Measurements from ENCODE around the gene TRIM66.

The TRIM66 gene

DNA sequence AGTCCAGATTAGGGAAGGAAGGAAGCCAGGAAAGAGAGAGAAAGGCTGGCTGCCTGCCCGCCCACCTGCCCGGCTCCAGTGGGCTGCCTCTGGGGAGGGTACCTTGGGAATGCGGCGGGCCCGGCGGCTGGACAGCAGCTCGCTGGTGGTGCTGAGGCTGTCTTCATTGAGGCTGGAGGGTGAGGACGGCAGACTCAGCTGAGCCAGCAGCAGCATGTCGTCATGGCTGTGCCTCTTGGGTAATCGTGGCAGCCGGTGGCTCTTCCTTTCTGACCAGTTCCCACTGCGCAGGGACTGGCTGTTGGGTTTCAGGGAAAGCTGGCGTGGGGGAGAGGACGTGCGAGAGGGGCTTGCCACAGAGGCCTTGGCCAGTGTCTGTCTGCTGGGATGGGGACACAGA, 33.0 kb upstream of the TRIM66 start:
- no peak for DNase-seq (ENCODE audit: low read depth)

DNA sequence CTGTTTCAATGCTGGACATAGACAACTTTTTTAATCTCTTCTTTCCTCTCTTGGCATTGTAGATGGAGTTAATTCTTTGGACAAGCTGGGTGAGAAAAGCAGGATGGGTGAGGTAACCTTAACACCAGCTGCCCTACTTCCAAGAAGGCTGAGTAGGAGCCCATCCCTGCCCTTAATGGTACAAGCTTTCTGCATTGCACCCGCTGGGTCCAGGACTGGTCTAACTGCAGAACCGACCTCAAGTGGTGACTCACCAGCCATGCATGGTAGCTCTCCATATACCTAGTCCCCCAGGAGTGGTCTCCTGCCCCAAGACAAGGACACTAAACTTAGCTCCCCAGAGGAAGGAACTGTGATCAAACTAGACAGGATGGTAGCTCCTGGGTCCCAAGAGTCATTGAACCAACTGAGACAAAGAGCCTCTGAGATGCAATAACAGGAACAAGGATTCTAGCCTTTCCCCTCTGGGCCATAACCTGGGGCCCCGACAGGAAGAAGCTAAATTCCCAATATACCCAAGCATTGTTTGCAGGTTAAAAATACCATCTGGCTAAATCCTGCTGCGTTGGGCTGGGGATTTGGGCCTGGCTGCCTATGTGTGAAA, 32.3 kb upstream of the TRIM66 start:
- DNase-seq (ENCODE audit: low read depth): no peak

DNA sequence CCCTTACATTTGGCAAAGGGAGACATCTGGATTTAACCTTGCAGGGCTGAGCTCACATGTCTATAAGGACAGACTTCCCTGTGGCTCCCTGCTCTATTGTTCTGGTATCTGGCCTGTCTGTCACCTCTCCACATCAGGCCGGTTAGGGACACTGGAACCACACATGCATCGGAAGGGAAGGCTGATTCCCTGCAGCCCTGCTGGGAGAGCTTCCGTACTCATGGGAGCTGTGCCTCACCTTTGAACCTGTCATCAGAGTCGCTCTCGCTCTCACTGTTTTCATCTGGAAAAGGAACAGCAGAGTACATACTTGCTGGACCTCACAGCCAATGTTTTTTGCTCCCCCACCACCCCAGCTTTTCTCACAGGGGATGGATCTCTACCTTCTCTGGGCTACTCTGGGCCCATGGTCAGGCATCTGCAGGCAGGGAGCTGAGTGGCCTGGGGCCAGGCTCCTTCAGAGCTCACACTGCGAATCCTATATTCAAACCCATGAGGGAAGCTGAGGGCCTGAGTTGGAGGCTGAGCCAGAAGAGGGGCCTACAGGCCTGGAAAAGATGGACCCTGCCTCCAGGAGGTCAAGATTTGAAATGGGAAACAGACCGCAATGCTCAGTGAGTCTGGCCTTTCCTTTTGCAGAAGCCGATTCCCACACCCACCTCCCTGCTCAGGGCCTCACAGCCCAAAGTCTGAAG, 31.4 kb upstream of the TRIM66 start:
- no peak for DNase-seq (ENCODE audit: low read depth)

DNA sequence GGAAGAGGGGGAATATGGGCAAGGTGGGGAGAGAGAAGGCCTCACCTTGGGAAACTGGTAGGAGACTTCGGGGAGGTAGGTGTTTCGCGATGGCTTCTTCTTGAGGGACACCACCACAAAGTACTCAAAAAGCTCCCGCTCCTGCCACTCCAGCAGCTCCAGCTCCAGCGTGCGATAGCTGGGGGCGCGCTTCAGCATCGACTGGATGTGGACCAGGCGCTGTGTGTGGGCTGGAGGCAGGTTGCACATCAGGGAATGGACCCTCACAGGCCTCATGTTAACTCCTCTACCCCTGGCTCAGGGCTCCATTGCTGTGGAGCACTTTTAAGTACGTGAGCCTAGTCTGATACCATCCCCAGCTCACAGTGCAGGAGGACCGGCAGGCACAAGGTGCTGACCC, 30.0 kb upstream of the TRIM66 start:
- no peak for DNase-seq (ENCODE audit: low read depth)

DNA sequence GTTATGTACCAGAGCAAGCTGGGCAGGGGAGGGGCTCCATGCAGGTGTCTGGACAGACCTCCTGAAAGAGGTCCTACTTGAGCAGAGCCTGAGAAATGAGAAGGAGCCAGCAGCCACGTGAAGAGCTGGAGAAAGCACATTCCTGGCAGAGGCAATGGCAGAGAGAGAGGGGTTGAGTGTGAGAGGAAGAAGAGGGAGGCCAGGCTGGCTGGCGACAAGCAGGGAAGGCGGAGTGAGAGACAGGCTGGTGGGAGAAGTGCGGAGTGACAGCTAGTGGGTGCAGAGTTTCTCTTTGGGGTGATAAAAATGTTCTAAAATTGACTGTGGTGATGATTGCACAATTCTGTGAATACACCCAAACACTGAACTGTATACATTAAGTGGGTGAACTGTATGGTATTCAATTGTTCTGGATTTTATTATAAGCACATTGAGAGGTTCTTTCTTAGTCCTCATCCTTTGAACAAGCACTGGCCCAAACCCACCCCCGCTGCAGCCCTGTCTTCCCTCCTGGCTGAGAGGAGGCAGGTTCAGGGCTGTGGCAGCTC, 29.5 kb upstream of the TRIM66 start:
- DNase-seq (ENCODE audit: low read depth): no peak

DNA sequence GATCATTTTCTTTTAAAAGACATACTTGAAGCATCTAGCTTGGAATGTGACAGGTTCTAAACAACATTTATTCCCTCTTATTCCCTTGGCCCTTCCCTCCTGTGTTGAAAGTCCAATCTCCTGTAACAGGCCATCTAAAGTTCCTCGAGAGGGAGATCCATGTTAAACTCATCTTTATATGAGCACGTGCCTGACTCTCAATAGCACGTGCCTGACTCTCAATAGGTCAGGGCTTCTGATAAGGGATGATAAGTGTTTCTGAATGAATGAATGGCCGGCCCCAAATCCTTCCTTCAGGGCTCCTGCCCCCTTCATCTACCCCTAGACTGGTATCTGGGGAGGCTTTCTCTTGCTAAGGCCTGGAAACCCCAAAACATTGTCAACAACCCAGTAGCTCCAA, 27.3 kb upstream of the TRIM66 start:
- no peak for DNase-seq (ENCODE audit: low read depth)

DNA sequence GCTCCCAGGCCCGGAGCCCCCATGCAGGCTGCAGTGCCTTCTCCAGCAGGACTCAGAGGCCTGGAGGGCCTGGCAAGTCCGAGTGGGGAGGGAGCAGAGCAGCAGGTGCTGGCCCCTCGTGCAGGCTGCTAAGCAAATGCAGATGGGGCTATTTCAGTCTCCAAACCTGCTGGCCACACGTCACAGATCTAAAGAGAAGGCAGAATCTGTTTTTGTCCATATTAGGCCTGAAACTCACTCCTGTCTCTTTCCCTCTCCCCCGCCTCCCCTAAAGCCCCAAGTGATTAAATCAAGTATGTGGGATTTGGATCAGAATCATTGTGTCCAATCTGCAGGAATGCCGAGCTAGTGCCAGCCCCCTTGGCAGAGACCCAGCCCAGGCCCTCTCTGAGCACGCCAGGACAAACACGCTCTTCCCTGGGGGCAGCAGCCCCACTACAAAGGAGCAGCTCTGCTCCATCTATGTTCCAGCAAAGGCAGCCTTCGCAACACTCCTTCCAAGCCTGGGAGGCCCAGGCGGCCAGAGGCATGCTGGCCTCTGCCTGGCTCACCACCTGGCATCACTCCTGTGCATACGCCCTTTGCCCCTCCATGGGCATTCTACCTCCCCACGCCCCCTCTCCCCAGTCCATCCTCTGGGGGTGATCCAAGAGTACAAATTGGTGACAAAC, 26.7 kb upstream of the TRIM66 start:
- no peak for DNase-seq (ENCODE audit: low read depth)

DNA sequence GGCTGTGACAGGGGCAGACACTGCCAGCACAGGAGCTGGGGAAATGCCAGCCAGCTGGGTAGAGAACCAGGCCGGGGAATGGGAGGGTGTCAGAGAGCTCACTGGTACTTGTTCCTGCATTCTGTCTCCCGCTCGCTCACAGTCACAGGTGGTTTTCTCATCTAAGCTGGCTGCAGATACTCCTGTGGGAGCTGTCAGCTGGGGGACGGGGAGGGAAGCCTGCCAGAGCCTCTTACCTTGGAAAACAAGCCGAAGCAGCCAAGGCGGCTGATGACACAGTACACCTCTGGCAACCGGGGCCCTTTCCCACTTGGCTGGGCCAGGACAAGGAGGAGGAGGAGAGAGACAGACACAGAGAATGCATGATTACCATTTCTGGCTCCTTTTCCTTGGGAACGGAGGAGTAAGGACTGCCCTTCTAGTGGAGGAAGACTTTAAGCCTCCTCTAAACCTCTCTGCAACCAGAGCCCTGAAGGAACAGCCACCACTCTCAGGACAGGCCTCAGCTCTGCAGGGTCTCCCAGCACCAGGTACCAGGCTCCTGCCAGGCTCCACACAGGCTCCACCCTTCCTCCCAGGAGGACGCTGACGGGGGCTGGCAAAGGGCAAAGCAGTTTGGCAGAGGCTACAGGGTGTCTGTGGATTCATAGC, 25.2 kb upstream of the TRIM66 start:
- no peak for DNase-seq (ENCODE audit: low read depth)

DNA sequence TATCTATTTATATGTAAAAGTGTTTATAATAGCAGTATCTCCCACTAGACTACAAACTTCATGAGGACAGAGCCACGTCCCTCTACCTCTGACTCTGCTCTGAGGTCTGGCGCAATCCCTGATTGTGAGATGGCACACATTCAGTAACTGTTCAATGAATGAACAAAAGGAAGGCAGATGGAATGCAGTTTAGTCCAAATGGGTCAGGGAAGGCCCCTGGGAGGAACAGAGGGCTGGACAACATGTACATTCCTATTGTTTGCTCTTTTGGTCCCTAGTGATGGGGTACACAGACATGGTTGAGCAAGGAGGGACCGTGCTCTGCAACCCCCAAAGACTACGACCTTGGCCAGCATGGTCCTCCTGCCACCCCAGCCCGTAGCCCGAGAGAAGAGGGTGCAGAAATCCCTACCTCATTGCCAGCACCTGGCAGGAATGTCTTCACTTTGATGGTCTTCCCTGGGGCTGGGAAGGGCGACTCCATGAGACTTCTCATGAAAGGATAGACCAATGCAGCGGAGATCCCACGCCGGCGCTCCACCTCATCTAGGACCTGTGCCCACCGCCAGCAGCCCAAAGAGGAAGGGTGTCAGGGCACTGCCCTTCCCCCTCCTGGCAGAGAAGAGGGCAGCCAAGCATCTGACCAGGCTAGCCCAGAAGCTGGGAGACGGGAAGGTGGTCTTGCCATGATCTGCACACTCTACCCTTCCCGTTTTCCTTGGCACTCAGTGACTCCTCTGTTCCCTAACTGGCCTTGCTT, 24.4 kb upstream of the TRIM66 start:
- no peak for DNase-seq (ENCODE audit: low read depth)

DNA sequence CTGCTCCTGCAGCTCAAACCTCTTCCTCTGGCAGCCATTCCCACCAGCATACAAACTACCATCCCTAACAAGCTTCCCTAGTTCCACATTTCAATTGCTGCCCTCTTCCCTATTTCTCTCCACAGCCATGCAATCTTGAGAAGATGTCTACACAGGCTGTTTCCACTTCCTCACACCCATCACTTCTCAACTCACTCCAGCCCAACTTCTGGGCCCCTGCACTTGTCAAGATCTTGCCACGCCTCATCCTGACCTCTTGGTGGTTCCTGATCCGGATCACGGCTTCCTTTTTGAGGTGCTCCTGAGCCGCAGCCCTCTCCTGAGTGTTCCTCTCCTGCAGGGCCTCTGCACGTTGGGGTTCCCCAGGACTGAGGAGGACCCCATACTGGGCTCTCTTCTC, 22.7 kb upstream of the TRIM66 start:
- no peak for DNase-seq (ENCODE audit: low read depth)

DNA sequence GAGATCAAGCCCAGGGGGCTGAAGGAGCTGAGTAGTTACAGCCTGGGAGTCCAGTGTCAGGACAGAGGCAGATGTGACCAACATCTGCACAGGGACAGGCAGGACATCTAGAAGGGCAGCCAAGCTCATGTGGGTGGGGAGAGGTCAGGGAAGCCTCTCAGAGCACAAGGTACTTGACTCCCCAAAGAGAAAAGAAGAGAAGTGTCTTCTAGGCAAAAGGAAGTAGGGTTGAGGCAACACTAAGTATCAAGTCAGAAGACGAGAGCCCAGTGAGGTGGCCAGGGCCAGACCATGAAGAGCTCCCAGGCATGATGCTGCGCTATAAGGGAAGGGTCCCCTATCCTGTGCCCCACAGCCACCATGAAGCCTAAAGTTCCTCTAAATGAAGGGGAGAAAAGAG, 21.7 kb upstream of the TRIM66 start:
- DNase-seq (ENCODE audit: low read depth): no peak

DNA sequence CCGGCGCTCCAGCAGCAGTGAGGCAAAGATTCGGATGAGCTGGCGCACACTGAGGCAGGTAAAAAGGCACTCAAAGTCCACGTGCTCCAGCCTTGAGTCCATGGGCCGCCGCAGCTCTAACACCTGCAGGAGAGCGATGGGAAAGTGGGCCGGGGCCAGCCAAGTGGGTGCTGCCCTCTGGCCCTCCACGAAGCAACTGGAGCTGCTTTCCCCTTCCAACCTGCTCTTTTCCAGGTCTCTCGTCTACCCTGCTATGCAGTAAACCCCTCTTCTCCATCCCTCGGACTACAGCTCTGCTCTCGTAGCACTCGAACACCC, 20.1 kb upstream of the TRIM66 start:
- no peak for DNase-seq (ENCODE audit: low read depth)

DNA sequence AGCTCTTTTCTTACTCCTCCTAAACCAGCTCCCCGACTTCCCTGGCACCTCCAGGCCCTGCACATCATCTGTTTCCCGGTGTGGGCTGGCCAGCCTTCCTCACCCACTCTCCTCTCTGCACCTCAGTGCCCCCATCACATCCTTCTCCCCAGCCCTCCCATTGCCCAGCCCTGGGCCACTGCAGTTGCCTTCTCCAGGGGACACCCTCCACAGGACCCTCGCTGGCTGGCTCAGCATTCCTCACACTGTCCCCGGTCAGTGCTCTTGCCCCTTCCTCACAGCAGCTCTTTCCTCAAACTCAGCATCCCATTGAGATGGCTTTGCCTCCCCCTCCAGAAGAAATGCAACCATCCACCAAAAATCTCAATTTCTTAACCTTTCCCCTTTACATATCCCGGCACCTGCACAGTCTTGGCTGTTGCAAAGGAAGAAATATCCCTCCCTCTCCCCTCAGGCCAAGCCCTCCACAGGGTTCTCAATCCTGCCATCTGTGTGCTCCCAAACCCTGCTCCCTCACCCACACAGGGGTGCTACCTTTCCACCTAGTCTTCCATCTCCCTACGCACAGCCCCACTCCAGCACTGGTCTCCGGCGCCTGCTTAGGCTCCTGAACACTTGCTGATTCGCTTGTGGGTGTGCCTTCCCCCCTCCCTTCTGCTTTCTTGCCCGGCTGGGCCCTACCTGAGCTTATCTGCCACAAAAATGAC, 19.6 kb upstream of the TRIM66 start:
- DNase-seq (ENCODE audit: low read depth): no peak

DNA sequence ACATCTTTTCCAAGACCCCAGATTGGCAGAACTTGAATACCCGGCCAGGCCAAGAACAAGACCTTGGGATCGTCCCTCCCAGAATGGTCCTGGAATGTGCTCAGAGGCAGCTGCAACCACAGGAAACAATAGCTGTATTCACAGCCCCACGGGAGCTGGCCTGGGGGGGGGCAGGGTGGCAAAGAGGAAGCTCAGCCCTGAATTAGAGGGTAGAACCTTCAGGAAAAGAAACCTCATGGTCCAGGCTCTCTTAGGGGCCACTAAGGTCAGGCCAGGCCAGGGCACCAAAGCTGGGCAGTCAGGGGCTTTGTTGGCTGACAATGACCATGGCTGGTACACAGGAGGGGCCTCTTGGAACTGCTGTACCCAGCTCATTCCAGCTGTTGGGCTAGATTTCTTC, 17.4 kb upstream of the TRIM66 start:
- DNase-seq (ENCODE audit: low read depth): no peak

DNA sequence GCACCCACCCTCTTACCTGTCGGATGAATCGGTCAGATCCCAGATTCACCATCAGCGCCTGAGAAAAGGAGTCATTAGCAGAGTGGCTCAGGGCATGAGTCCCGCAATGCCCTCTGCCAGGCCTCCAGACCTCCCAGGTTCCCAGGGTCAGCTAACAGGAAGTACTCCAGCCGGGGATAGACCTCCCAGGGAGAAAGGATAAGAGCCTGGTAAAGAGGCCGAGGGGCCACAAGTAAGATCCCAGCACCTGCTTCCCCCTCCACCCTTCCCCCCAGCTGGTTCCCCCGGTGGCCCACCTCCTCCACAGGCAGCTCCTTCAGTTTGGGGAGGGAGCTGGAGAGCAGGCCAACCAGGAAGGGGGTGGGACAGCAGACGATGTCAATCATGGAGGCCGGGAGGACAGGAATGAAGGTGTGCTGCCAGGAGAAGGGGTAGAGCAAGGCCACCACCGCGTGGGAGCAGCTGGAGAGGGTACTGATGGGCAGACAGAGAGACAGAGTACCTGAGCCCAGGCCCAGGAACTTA, 16.5 kb upstream of the TRIM66 start:
- no peak for DNase-seq (ENCODE audit: low read depth)

DNA sequence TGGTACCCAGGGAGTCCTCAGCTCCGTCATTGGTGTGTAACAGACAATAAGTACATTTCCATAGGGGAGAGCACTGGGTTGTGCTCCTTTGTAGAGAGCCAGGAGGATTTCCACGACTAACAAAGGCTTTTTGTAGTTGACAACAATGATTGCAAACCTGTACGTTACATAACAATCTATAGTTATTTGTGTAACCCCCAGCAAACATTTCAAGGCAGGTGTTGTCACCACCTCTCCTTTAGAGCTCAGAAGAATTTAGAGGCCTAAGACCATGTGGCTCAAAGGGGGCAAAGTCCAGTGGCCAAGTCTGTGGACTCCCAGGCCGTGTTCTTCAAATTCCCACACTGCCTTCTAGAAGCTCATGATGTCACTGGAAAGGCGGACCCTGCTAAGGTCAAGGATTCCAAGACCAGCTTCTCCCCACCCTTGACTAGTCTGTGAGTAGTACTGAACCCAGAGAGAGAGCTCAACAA, 15.9 kb upstream of the TRIM66 start:
- DNase-seq (ENCODE audit: low read depth): no peak

DNA sequence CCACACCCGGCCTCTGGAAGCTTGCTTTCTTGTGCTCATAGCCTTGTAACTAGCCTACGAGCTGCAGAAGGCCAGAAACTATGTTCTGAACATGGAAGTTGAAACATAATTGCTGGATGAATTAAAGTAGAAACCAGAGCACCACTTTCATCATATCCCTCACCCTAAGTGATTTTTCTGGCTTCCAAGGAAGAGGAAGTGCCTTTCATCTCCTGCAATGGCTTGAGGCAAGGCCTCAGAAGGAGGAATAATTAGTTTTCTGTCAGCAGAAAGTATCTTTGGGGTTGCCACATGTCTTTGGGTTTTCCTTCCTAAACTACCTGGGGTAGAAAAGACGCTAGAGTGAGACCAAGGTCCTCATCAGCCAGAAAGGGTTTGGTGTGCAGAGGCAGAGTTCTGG, 14.6 kb upstream of the TRIM66 start:
- no peak for DNase-seq (ENCODE audit: low read depth)

DNA sequence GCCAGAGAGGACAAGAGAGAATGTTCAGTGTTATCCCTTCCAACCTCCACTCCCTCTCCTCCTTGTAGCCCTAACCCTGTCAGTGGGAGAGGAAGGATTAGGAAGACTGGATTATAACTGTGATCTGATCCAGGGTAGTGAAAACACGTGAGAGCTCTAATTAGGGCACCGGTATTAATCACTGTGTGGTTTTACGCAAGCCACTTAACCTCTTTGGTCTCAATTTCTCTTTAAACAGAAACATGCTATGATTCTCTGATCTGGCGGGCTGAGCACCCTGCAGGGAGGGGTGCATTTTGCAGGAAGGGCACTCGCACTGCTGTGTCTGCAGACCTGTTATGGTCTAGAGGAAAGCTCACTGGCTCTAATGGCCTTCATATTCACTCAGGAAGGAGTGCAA, 11.7 kb upstream of the TRIM66 start:
- no peak for DNase-seq (ENCODE audit: low read depth)

DNA sequence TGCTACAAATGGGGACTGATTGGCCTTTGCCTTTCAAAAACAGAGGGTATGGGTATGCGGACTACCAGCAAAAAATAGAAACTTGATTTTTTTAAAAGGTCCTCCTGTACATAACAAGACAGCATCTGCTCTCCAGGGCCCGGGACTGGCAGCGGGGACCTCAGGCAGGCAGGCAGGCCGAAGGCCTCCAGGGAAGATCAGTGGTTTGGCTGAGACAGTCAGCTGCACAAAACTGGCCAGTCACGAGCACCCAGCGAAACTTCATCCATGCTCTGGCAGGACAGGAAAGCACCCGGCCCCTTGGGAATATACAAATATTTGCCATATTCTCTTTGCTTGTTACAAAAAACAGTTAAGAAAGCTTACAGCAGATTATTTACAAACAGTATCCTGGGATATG, 11.1 kb upstream of the TRIM66 start:
- no peak for DNase-seq (ENCODE audit: low read depth)

DNA sequence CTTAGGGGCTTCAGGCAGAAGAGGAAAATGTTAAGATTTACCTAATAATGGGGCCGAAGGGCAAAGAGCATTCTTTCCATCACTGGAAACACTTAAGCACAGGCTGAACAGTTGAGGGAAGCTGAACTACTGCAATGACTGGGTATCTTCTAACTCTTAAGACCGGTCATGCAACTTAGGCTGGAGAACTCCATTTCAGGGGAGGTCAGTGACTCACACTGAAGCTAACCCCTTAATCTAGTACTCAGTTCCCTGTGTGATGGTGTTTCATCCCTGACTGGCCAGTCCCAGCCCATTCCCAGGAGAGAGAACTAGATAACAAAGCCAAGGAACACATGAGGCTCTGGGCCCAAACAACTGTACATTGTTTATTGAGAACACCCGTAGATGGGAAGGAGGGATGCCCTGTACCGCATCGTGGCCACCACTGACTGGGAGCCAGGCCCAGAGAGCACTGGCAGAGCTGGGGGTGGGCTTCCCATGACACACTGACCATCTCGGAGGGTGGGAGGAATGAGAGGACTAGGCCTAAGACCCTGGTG, 10.6 kb upstream of the TRIM66 start:
- DNase-seq (ENCODE audit: low read depth): no peak

DNA sequence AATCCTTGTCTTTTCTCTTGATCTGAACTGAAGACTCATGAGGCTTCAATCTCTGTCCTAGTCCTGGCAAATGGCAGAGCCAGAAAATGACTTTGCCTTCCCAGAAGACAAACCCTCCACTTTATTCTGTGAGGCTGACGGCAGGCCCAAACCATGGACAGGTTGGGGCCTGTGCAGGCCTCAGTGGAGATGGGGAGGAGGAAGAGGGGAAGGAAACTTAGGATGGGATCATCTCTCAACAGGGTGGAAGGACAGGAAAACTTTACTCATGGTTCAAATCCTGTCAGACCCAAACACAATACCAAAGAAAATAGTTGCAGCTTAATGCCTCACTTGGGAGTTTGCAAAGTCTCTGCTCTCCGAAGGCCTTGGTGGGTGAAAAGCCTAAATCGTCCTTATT, 10.0 kb upstream of the TRIM66 start:
- no peak for DNase-seq (ENCODE audit: low read depth)

All from T follicular helper cell (primary cell).